Measurements from ENCODE around the gene TMEM132C. TPM values are rescaled to one million over a fixed set of nuclear protein-coding genes. Genes with fewer than 3 reads are reported as not detected.

The TMEM132C gene
- total RNA-seq, 2 donors from 2014 or later, result 0.26 to 0.33 TPM

- Histone ChIP-seq H3K9me3 (ENCODE audit: control insufficient read depth, low read length) (no peaks in the 10 kb centered on the region), H3K27me3 (ENCODE audit: control insufficient read depth, insufficient read depth, low read length, poor library complexity, severe bottlenecking) (peaks cover 4% of the 10 kb centered on the region), H3K27ac (ENCODE audit: low read depth, low read length) (peak overlapping the region; percentile 91), H3K36me3 (ENCODE audit: control insufficient read depth, insufficient read depth, low read length) (no peaks in the 10 kb centered on the region), H3K9ac (ENCODE audit: extremely low read depth, low read length, poor library complexity, severe bottlenecking) (no peak overlapping the region), H3K4me1 (ENCODE audit: control insufficient read depth, insufficient read depth, low read length) (no peaks in the 10 kb centered on the region), H3K4me3 (ENCODE audit: low read length) (no peak overlapping the region)
- no peak for TF ChIP-seq CTCF (conservative IDR thresholded peaks at IDR 0.05)
- 18 to 52% methylated on average over 2 to 4 of the region's 4 CpGs for WGBS, 2 experiments (ENCODE audit: insufficient coverage in 1 of 2, insufficient read length in 1 of 2)
- Mint-ChIP-seq H3K4me1 (peaks cover 35% of the 10 kb centered on the region), H3K27me3 (ENCODE audit: insufficient read depth) (peaks cover 2% of the 10 kb centered on the region), H3K36me3 (ENCODE audit: low read depth) (no peaks in the 10 kb centered on the region), H3K4me3 (peak overlapping the region; percentile 8), H3K9me3 (no peaks in the 10 kb centered on the region), H3K27ac (no peak overlapping the region)
- no peak for DNase-seq
These were observed 70.0 kb downstream of the TMEM132C start for GRCh38 chr12:128337071-128337345.

GRCh38 chr12:128337431-128338170, 70.6 kb downstream of the TMEM132C start:
- Histone ChIP-seq H3K36me3 (ENCODE audit: control insufficient read depth, insufficient read depth, low read length) (no peaks in the 10 kb centered on the region), H3K27me3 (ENCODE audit: control insufficient read depth, insufficient read depth, low read length, poor library complexity, severe bottlenecking) (peaks cover 4% of the 10 kb centered on the region), H3K4me3 (ENCODE audit: low read length) (peak overlapping the region; percentile 8), H3K4me1 (ENCODE audit: control insufficient read depth, insufficient read depth, low read length) (no peaks in the 10 kb centered on the region), H3K9ac (ENCODE audit: extremely low read depth, low read length, poor library complexity, severe bottlenecking) (no peak overlapping the region), H3K9me3 (ENCODE audit: control insufficient read depth, low read length) (no peaks in the 10 kb centered on the region), H3K27ac (ENCODE audit: low read depth, low read length) (peak overlapping the region; percentile 91)
- H3K4me3 Mint-ChIP-seq, result peak overlapping the region; percentile 8
- H3K27ac Mint-ChIP-seq, result peak overlapping the region; percentile 50
- peak; percentile 72 for DNase-seq
- H3K9me3 Mint-ChIP-seq, result no peaks in the 10 kb centered on the region
- H3K27me3 Mint-ChIP-seq (ENCODE audit: insufficient read depth), result peaks cover 7% of the 10 kb centered on the region
- WGBS, 2 experiments (ENCODE audit: insufficient coverage in 1 of 2, insufficient read length in 1 of 2), result 19 to 23% methylated on average over 6 to 10 of the region's 10 CpGs
- peaks cover 35% of the 10 kb centered on the region for H3K4me1 Mint-ChIP-seq
- TF ChIP-seq CTCF (conservative IDR thresholded peaks at IDR 0.05), result no peak
- no peaks in the 10 kb centered on the region for H3K36me3 Mint-ChIP-seq (ENCODE audit: low read depth)

GRCh38 chr12:128338386-128339125, 71.6 kb downstream of the TMEM132C start:
- Histone ChIP-seq H3K36me3 (ENCODE audit: control insufficient read depth, insufficient read depth, low read length) (no peaks in the 10 kb centered on the region), H3K4me3 (ENCODE audit: low read length) (peak overlapping the region; percentile 58), H3K9ac (ENCODE audit: extremely low read depth, low read length, poor library complexity, severe bottlenecking) (no peak overlapping the region), H3K9me3 (ENCODE audit: control insufficient read depth, low read length) (no peaks in the 10 kb centered on the region), H3K27me3 (ENCODE audit: control insufficient read depth, insufficient read depth, low read length, poor library complexity, severe bottlenecking) (peaks cover 4% of the 10 kb centered on the region), H3K4me1 (ENCODE audit: control insufficient read depth, insufficient read depth, low read length) (no peaks in the 10 kb centered on the region), H3K27ac (ENCODE audit: low read depth, low read length) (peak overlapping the region; percentile 91)
- no peaks in the 10 kb centered on the region for H3K36me3 Mint-ChIP-seq (ENCODE audit: low read depth)
- H3K4me1 Mint-ChIP-seq, result peaks cover 35% of the 10 kb centered on the region
- no peak for TF ChIP-seq CTCF (conservative IDR thresholded peaks at IDR 0.05)
- DNase-seq, result peak; percentile 63
- peaks cover 7% of the 10 kb centered on the region for H3K27me3 Mint-ChIP-seq (ENCODE audit: insufficient read depth)
- H3K4me3 Mint-ChIP-seq, result peak overlapping the region; percentile 40
- H3K27ac Mint-ChIP-seq, result peak overlapping the region; percentile 56
- WGBS, 2 experiments (ENCODE audit: insufficient coverage in 1 of 2, insufficient read length in 1 of 2), result 9 to 27% methylated on average over 4 to 9 of the region's 9 CpGs
- H3K9me3 Mint-ChIP-seq, result no peaks in the 10 kb centered on the region
